ENCODE data around the gene PCSK7. TPM values are rescaled to one million over a fixed set of nuclear protein-coding genes. Genes with fewer than 3 reads are reported as not detected.
"Not testable (repeated sequence)": the region's sequence is repeated elsewhere in the genome, so short reads cannot be mapped to it uniquely, and the experiment has no call there.

PCSK7 gene
- total RNA-seq, 1 donor from 2014 or later, result 28.7 TPM

- DNase-seq, result no peak
Measured at GRCh38 chr11:117197516-117198456, 34.1 kb downstream of the PCSK7 start.

- no peak for DNase-seq
Measured at GRCh38 chr11:117197006-117197405, 34.9 kb downstream of the PCSK7 start.

DNA sequence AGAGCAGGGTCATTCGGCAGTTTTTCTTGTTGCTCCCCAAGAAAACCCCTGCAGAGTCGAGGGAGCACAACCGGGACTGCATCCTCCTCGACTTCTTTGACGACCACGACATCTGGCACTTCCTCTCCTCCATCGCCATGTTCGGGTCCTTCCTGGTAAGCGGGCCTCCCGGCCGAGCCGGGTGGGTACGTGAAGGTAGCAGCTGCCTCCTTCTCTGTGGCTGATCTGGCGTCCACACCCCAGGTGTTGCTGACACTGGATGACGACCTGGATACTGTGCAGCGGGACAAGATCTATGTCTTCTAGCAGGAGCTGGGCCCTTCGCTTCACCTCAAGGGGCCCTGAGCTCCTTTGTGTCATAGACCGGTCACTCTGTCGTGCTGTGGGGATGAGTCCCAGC is 36.1 kb downstream of the PCSK7 start:
- DNase-seq, result no peak

GRCh38 chr11:117195258-117195657 is 36.6 kb downstream of the PCSK7 start:
- DNase-seq, result no peak

DNA sequence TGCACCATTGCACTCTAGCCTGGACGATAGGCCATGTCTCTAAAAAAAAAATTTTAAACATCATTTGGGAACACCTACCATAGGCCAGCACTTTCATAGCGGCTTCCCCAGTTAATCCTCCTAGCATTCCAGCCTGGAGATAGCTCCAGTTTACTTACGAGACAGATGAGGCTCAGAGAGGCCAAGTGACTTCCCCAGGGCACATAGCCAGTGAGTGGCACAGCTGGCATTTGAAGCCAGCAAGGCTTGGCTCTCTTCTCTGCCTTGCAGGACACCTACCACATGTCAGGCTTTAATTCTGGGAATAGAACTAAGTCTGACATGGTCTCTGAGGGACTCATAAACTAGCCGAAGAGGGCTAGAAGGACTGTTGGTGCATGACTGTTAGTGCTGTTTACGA is 37.6 kb downstream of the PCSK7 start:
- no peak for DNase-seq

DNA sequence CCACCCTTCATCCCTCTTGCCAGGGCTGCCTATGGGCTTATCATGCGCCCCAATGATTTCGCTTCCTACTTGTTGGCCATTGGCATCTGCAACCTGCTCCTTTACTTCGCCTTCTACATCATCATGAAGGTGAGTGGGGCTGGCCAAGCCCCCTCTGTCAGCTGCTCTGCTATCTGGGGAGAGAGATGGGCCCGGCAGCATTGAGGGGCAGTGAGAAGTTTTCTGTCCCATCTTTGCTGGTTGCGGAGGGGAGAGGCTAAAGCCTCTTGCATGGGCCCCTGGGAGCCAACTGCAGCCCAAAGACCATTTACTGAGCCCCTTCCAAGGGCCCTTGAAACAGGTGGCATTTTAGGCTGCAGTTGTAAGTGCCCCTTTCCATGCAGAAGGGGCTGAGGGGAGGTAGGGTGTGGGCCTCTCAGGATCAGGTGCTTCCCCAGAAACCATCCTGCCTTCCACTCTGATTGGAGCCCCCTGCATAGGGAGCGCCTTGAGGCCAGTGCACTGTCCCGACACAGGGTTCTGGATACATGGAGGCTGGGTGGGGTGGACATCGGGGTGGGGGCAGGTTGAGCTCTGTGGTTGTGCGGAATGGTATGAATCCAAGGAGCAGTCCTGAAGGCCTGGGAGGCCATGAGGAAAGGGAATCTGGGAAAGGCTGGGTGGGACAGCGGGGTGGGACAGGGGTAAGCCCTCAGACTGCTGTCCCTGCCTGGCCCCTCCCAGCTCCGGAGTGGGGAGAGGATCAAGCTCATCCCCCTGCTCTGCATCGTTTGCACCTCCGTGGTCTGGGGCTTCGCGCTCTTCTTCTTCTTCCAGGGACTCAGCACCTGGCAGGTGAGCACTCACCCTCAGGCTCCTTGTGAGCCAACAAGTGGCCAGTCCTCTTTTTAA is 38.5 kb downstream of the PCSK7 start:
- DNase-seq, result no peak

GRCh38 chr11:117192401-117192875 is 39.4 kb downstream of the PCSK7 start:
- DNase-seq, result no peak

- no peak for DNase-seq
Measured at GRCh38 chr11:117191680-117192400, 40.0 kb downstream of the PCSK7 start.

DNA sequence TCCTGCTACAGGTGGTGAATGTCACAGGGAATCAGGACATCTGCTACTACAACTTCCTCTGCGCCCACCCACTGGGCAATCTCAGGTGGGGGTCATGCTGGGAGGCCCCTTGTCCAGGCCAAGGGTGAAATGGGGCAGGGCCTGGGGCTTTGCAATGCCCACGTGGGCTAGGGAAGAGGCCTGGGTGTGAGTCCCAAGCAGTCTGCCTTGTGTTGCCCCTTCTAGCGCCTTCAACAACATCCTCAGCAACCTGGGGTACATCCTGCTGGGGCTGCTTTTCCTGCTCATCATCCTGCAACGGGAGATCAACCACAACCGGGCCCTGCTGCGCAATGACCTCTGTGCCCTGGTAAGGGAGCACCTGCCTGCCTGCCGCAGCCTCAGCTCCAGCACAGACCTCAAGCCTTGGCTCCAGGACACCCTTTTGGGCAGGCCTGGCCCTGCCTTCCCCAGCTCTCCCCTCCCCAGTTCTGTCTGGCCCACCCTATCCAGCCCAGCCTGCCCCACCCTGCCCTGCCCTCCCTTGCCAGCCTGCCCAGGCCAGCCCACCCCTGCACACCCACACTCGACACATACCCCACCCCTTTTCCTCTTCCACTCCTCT is 41.8 kb downstream of the PCSK7 start:
- no peak for DNase-seq

GRCh38 chr11:117189191-117189940 is 42.5 kb downstream of the PCSK7 start:
- DNase-seq, result no peak

- DNase-seq, result no peak
Measured at GRCh38 chr11:117188620-117189081, 43.2 kb downstream of the PCSK7 start.

- no peak for DNase-seq
Measured at GRCh38 chr11:117187799-117188481, 43.9 kb downstream of the PCSK7 start.

GRCh38 chr11:117187428-117187798 is 44.5 kb downstream of the PCSK7 start:
- DNase-seq, result no peak

DNA sequence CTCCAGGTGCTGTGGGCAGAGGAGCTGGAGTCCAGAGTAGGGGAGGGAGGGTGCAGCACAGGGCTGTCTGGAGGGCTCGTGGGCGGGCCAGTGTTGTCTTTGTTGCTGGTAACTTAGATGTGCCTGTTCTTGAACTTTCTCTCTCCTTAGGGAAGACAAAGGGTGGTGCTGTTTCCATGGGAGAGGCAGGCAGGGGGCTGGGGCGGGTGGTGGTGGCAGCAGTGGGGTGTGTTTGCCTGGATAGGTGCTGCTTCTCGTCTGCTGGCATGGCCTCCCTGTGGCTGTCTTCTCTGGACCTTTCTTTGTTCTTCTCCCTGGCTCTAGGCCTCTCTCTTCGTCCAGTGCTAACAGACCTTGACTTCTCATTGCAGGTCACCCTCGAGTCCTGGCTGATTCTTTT is 44.9 kb downstream of the PCSK7 start:
- no peak for DNase-seq

DNA sequence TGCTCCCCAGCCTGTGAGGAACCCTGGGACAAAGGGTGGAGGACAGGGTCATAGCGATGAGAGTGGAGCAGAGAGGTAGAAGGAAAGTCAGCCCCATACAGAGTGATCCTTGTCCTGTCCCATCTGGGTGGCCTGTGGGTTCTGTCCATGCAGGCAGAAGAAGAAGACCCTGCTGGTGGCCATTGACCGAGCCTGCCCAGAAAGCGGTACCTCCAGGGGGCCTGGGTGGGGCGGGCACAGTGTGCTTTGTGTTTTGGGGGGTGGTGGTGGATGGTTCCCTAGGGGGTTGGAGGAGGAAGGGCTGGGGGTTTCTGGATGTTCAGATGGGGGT is 45.5 kb downstream of the PCSK7 start:
- DNase-seq, result no peak

DNA sequence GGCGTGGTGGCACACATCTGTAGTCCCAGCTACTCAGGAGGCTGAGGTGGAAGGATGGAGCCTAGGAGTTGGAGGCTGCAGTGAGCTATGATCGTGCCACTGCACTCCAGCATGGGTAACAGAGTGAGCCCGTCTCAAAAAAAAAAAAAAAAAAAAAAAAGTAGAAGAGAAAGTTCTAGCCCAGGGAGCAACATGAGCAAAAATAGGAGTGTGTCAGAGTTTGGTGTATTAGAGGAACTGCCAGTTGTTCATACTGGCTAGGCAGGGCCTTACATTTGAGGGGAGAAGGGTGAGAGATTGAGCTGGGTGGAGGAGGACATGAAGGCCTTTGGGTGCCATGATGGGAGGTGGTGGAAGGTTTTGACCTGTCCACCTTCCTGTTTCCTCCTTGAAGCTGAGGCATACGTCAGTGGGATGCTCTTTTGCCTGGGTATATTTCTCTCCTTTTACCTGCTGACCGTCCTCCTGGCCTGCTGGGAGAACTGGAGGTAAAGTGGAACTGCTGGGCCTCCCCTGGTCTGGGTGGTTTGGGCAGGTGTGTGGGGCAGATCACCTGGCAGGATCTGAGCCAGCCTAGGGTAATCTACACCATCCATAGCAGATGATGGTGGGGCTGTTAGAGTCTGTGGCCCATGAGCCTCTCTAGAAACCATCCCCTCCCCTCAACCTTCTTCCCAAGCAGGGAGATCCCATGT is 46.0 kb downstream of the PCSK7 start:
- no peak for DNase-seq

GRCh38 chr11:117183724-117184349 is 48.0 kb downstream of the PCSK7 start:
- DNase-seq, result no peak

- not testable (repeated sequence) for DNase-seq
Measured at GRCh38 chr11:117183178-117183577, 48.7 kb downstream of the PCSK7 start.

GRCh38 chr11:117182551-117182935 is 49.3 kb downstream of the PCSK7 start:
- DNase-seq, result no peak

Data from skin of body (tissue), 2 donors.